B cell (primary cell): ENCODE data around the gene PRAMEF7.
"Not testable (repeated sequence)": the region's sequence is repeated elsewhere in the genome, so short reads cannot be mapped to it uniquely, and the experiment has no call there.

Source experiments
- CTCF ChIP-seq: fragments of 200-600 bp; IDR thresholded peaks from one replicate; pipeline ENCODE4 v1.8.0; 2022; ENCODE audit warnings: antibody characterized with exemption, mild to moderate bottlenecking
- EZH2 ChIP-seq: IDR thresholded peaks from 2 replicates; pipeline ENCODE4 v1.6.1; 2012; ENCODE audit warnings: borderline replicate concordance, low read depth, mild to moderate bottlenecking, moderate library complexity, low read length; ENCODE audit not compliant: insufficient read depth, poor library complexity, severe bottlenecking

DNA sequence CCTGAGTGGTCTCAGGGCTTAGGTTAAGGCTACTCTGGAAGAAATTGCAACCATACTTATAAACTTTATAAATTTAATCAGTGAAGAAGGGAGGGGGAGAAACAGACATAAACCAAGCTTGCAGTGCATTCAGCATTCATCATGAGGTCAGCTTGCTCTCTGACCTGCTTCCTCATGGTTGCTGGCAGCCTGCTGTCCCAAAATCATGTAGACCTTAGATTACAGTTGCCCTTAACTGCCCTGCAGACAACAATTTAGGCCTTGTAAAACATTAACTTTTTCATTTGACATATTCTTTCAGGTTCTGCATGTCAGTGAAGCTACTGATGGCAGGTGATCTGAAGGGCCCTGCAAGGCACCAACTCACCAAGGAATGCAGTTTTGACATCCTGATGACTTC, 17.2 kb upstream of the PRAMEF7 start:
- not testable (repeated sequence) for TF ChIP-seq CTCF, EZH2
